Activated CD8-positive, alpha-beta T cell treated with anti-CD3 and anti-CD28 coated beads for 36 hours (primary cell): ENCODE results near the gene ADCY6. TPM values are rescaled to one million over a fixed set of nuclear protein-coding genes. Genes with fewer than 3 reads are reported as not detected.

Experiments
- ATAC-seq: fragments of 200-7000 bp; cut with Tn5 transposase; one replicate; pipeline ENCODE4 v1.10.0; 2021; ENCODE audit warnings: mild to moderate bottlenecking, moderate library complexity
- CTCF ChIA-PET: fragments of 350-600 bp; sonication (Branson Sonifier 250); formaldehyde crosslinking; loops from one replicate; lab custom pipeline; 2021; ENCODE audit warnings: antibody characterized with exemption; lab: Charles Lee
- POLR2A ChIA-PET: fragments of 350-600 bp; sonication (Branson Sonifier 250); formaldehyde crosslinking; loops from one replicate; lab custom pipeline; 2021; ENCODE audit warnings: antibody characterized with exemption; lab: Charles Lee
- DNase-seq: peaks from one replicate; pipeline ENCODE4 v3.0.0-alpha.2; 2020
- H3K27ac Mint-ChIP-seq: one replicate; pipeline ENCODE4 v1.8.0; 2021; ENCODE audit warnings: mild to moderate bottlenecking, mixed read lengths
- H3K27me3 Mint-ChIP-seq: one replicate; pipeline ENCODE4 v1.8.0; 2021; ENCODE audit warnings: mixed read lengths
- H3K36me3 Mint-ChIP-seq: one replicate; pipeline ENCODE4 v1.8.0; 2021; ENCODE audit warnings: low read depth, mixed read lengths
- H3K4me1 Mint-ChIP-seq: one replicate; pipeline ENCODE4 v1.8.0; 2021; ENCODE audit warnings: low read depth, mixed read lengths
- H3K4me3 Mint-ChIP-seq: one replicate; pipeline ENCODE4 v1.8.0; 2021; ENCODE audit warnings: mild to moderate bottlenecking, moderate library complexity, mixed read lengths
- H3K9me3 Mint-ChIP-seq: one replicate; pipeline ENCODE4 v1.8.0; 2021; ENCODE audit warnings: mixed read lengths
- intact Hi-C: fragments of 100-400 bp; cut with micrococcal nuclease; formaldehyde crosslinking; loops from one replicate; pipeline ENCODE4 v1.10.0; 2022
- total RNA-seq, 2 experiments: library from RNA; stranded (reverse); gene quantifications; one replicate each; pipeline ENCODE4 v1.2.3, GENCODE V29; 2021
- TF ChIP-seq, protein P1 (sequence below): fragments of 200-600 bp; IDR thresholded peaks from one replicate; pipeline ENCODE4 v1.8.0; 2022; ENCODE audit warnings: antibody characterized with exemption, mild to moderate bottlenecking

Gene ADCY6
- total RNA-seq, 2 experiments from 2014 or later = not detected

DNA sequence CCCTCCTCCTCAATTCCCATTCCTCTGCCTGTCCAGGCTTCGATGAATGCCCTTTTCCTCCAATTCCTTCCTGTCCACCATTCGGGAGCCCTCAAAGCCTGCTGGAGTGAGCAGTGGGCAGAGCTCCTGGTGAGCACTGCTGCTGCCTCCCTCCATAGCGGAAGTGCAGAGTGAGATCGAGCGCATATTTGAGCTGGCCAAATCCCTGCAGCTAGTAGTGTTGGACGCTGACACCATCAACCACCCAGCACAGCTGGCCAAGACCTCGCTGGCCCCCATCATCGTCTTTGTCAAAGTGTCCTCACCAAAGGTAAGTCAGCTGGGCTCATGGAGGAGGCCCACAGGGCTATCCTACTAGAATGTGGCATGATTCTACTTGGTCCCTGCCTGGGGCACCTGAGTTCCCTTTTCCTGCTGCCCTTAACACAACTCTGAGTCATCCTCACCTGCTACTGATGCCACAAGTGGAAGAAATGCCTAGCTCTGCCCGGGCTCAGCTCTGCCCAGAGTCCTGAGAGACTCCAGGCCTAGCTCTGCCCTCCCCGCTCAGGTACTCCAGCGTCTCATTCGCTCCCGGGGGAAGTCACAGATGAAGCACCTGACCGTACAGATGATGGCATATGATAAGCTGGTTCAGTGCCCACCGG is 37.4 kb upstream of the ADCY6 start:
- peaks cover 12% of the 10 kb centered on the region for H3K36me3 Mint-ChIP-seq
- H3K27ac Mint-ChIP-seq = no peak overlapping the region
- no peaks in the 10 kb centered on the region for H3K9me3 Mint-ChIP-seq

DNA sequence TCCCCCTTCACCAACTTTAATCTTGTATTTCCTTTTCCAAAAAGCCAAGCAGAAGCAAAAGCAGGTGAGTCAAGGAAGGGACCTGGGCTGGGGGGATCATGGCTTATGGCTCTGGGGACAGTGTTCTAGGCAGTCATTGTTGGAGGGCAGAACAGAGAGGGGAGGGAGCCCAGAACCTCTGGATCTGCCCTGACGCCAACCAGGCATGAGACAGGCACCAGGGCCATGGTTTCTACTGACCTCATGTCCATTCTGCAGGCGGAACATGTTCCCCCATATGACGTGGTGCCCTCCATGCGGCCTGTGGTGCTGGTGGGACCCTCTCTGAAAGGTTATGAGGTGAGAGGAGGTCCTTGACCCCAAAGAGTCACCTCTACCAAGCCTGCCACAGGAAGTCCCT is 36.0 kb upstream of the ADCY6 start:
- DNase-seq (no peak), ATAC-seq (no peak)
- Mint-ChIP-seq H3K27me3 (no peaks in the 10 kb centered on the region), H3K4me1 (no peaks in the 10 kb centered on the region), H3K27ac (no peak overlapping the region), H3K9me3 (no peaks in the 10 kb centered on the region), H3K4me3 (no peak overlapping the region), H3K36me3 (peaks cover 5% of the 10 kb centered on the region)
- CTCF ChIA-PET = interaction anchor here (2.3 to 5.3 kb wide), 2 partner anchors 10 kb away, joined by 11 to 29 read pairs; no protein-coding TSS in a partner anchor
- intact Hi-C loops = no loop called here
- TF ChIP-seq, protein P1, sequence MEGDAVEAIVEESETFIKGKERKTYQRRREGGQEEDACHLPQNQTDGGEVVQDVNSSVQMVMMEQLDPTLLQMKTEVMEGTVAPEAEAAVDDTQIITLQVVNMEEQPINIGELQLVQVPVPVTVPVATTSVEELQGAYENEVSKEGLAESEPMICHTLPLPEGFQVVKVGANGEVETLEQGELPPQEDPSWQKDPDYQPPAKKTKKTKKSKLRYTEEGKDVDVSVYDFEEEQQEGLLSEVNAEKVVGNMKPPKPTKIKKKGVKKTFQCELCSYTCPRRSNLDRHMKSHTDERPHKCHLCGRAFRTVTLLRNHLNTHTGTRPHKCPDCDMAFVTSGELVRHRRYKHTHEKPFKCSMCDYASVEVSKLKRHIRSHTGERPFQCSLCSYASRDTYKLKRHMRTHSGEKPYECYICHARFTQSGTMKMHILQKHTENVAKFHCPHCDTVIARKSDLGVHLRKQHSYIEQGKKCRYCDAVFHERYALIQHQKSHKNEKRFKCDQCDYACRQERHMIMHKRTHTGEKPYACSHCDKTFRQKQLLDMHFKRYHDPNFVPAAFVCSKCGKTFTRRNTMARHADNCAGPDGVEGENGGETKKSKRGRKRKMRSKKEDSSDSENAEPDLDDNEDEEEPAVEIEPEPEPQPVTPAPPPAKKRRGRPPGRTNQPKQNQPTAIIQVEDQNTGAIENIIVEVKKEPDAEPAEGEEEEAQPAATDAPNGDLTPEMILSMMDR = no peak
- POLR2A ChIA-PET = interaction anchor here (1.0 kb wide), 1 partner anchor 10 kb away, joined by 3 read pairs; no protein-coding TSS in a partner anchor

More for the DNA sequence above, 37.4 kb upstream of the ADCY6 start:
- POLR2A ChIA-PET = interaction anchor here (1.1 to 1.9 kb wide), 3 partner anchors 10 to 24 kb away, joined by 3 to 9 read pairs (median 3); no protein-coding TSS in a partner anchor
- ATAC-seq (no peak), DNase-seq (no peak)
- TF ChIP-seq, protein P1 = no peak
- CTCF ChIA-PET = interaction anchor here (1.4 to 5.3 kb wide), 2 partner anchors 12 to 64 kb away, joined by 3 to 29 read pairs; no protein-coding TSS in a partner anchor
- intact Hi-C loops = no loop called here
- Mint-ChIP-seq H3K4me1 (no peaks in the 10 kb centered on the region), H3K4me3 (no peak overlapping the region), H3K27me3 (no peaks in the 10 kb centered on the region)

GRCh38 chr12:48824112-48824511 is 35.2 kb upstream of the ADCY6 start:
- POLR2A ChIA-PET = interaction anchor here (1.2 kb wide), 1 partner anchor 29 kb away, joined by 3 read pairs; no protein-coding TSS in a partner anchor
- DNase-seq (peak; percentile 39), ATAC-seq (peak; percentile 66)
- H3K4me1 Mint-ChIP-seq = peaks cover 1% of the 10 kb centered on the region
- intact Hi-C loops = no loop called here
- H3K27me3 Mint-ChIP-seq = no peaks in the 10 kb centered on the region
- no peak overlapping the region for H3K27ac Mint-ChIP-seq
- no peak overlapping the region for H3K4me3 Mint-ChIP-seq
- CTCF ChIA-PET = interaction anchor here (0.8 to 2.3 kb wide), 3 partner anchors 9 to 165 kb away, joined by 3 to 11 read pairs (median 3); no protein-coding TSS in a partner anchor
- TF ChIP-seq, protein P1 = no peak
- H3K36me3 Mint-ChIP-seq = peaks cover 5% of the 10 kb centered on the region
- H3K9me3 Mint-ChIP-seq = no peaks in the 10 kb centered on the region

GRCh38 chr12:48823281-48823680 is 34.4 kb upstream of the ADCY6 start:
- no peak for ATAC-seq
- no peaks in the 10 kb centered on the region for H3K27me3 Mint-ChIP-seq
- DNase-seq = no peak
- intact Hi-C loops = no loop called here
- POLR2A ChIA-PET = interaction anchor here (1.2 kb wide), 1 partner anchor 29 kb away, joined by 3 read pairs; no protein-coding TSS in a partner anchor
- H3K4me1 Mint-ChIP-seq = peaks cover 5% of the 10 kb centered on the region
- H3K36me3 Mint-ChIP-seq = no peaks in the 10 kb centered on the region
- no peaks in the 10 kb centered on the region for H3K9me3 Mint-ChIP-seq
- CTCF ChIA-PET = interaction anchor here (0.8 to 2.3 kb wide), 3 partner anchors 9 to 165 kb away, joined by 3 to 11 read pairs (median 3); no protein-coding TSS in a partner anchor
- no peak overlapping the region for H3K27ac Mint-ChIP-seq
- no peak overlapping the region for H3K4me3 Mint-ChIP-seq
- TF ChIP-seq, protein P1 = no peak

- H3K4me3 Mint-ChIP-seq = no peak overlapping the region
- ChIA-PET CTCF (interaction anchor here (0.5 to 2.3 kb wide), 2 partner anchors 8 to 62 kb away, joined by 3 to 11 read pairs; no protein-coding TSS in a partner anchor), POLR2A (no interaction called here)
- no peaks in the 10 kb centered on the region for H3K36me3 Mint-ChIP-seq
- no peak overlapping the region for H3K27ac Mint-ChIP-seq
- intact Hi-C loops = no loop called here
- peaks cover 9% of the 10 kb centered on the region for H3K4me1 Mint-ChIP-seq
- DNase-seq (no peak), ATAC-seq (no peak)
- TF ChIP-seq, protein P1 = no peak
- no peaks in the 10 kb centered on the region for H3K9me3 Mint-ChIP-seq
- H3K27me3 Mint-ChIP-seq = peaks cover 4% of the 10 kb centered on the region
Observed at GRCh38 chr12:48822711-48823110, 33.8 kb upstream of the ADCY6 start.
